NCI-H2107 treated with DMSO at 0.1 percent for 48 hours (cell line): ENCODE measurements around the gene GALNT7.

Experiments used
- DNase-seq: peaks from one replicate; lab custom pipeline; 2025; ENCODE audit not compliant: unreplicated experiment; lab: John Stamatoyannopoulos, UW

GALNT7 gene

DNA sequence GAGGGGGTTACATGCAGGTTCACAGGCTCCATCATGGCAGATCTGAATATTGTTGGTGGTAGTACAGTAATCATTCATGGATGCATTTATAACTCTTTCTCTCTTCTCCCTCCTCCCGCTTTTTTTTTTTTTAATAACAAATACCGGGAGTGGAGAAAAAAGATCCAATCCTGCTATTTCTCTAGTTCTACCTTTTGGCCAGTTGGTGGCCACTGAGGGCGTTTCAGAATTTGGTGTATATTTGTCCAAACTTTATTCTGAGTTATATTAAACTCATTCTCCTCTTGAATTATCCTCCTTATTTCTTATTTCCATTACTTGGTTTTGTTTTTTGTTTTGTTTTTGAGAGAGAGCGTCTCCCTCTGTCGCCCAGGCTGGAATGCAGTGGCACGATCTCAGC lies 90.7 kb downstream of the GALNT7 start:
- no peak for DNase-seq

DNA sequence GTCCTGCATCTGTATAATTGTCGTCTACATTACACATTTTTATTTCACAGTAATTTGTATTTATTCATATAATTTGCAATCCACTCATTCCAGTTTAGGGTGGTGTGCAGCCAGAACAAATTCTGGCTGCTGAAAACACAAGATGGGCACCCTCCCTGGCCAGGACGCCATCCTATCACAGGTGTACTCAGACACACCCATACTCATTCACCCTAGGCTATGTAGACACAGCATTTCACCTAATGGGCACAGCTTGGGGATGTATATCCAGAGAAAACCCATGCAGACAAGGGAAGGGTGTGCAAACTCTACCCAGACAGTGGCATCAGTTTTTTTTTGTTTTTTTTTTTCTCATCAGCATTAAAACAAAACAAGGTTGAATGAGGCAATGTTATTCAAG lies 92.4 kb downstream of the GALNT7 start:
- no peak for DNase-seq

DNA sequence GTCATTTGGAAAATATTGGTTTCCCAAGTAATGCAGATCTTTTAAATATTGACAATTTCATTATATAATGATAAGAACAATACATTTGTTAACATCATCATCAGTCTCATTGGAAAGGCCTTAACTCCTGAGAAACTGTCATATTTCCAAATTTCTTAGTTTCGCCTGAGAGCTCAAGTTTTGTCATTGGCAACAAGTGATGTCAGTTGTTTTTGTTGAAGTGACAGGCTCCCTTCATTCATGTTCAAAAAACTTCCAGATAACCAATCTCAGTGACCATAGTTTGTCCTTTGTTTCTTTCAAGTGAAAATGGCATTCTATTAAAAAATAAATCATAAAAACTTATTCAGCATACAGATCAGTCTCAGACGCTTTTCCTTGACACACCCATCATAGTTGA lies 93.8 kb downstream of the GALNT7 start:
- no peak for DNase-seq

DNA sequence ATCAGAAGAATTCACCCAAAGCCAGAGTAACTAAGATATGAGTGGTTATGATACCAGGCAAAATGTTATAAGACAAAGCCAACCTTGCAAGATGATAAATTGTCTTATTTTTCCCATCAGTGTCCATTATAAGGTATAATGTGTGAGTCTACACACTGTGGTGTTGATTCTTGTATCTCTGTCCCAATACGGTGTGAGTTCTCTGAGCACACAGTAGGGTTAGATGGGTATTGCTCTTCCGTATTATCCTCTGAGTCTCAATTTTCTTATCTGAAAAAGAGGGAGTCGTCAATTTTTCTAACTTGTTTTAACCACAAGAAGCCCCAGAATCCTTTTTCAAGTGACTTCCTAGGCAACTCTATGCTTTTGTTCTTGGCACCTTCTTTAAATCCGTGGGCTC lies 95.6 kb downstream of the GALNT7 start:
- no peak for DNase-seq

DNA sequence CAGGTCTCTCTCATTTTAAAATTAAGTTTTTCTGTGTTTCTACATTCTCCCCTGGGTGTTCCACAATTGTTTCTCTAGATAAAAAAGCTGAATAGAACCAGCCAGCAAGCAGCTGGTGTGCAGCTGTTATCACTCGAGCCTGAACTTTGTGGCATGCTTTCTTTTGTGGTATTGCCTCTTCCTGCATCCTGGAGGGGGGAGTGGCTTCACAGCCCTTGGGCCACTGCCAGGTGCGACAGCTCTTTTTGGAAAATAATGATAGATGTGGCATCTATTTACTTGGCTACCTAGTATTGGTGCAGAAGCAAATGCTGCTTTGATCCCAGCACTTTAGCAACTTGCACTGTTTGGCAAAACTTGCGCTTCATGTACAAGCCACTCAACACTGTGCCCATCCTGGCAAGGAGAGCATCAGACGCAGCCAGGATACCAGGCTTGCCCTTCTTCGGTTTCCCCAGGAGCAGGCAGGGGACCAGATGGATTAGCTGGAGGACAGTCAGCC lies 96.1 kb downstream of the GALNT7 start:
- DNase-seq, result peak; percentile 88

DNA sequence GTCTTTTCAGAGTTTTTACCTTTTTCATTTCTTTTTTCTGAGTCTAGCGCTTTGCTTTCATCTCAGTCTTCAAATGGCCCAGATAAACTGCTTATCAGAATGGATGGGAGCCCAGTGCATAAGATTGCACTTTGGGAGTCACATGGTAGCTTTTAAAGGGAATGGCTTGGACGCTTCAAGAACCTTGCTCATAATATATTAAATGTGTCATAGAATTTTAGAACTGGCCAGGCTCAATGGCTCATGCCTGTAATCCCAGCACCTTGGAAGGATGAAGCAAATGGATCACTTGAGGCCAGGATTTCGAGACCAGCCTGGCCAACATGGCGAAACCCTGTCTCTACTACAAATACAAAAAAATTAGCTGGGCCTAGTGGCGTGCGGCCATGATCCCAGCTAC lies 97.1 kb downstream of the GALNT7 start:
- no peak for DNase-seq

DNA sequence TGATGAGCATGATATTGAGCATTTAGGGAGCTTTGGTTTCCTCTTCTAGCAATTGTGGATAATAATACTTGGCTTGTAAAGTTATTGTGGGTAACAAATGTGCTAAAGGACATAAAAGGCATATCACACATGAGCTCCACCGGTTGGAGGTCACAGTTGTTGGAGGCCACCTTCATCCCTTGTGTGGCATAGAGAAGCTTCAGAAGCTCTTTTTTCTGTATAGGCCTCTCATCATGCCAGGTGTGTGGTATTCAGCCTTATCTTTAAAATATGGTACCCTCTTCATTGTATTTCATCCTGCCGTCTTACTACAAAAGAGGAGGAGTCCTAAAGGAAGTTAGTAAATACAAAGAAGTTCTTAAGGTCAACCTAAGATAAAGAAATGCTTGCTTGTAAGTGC lies 99.1 kb downstream of the GALNT7 start:
- DNase-seq, result no peak

DNA sequence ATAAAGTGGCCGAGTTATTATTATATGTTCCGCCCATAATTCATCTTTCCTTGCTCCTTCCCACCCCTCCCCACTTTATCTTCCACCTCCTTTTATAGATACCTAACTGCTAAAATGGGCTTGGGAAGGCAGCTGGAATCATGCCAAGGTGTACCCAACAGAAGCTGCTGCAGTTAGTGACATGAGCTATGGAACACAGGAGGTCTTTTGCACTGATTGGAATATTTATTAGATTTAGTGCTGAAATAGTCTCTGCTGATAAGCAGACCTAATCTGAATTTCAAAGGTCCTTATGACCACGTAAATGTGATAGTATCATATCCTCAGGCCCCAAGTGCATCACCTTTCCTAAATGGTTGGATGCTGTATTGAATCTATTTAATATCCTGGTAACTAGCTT lies 100.7 kb downstream of the GALNT7 start:
- no peak for DNase-seq

DNA sequence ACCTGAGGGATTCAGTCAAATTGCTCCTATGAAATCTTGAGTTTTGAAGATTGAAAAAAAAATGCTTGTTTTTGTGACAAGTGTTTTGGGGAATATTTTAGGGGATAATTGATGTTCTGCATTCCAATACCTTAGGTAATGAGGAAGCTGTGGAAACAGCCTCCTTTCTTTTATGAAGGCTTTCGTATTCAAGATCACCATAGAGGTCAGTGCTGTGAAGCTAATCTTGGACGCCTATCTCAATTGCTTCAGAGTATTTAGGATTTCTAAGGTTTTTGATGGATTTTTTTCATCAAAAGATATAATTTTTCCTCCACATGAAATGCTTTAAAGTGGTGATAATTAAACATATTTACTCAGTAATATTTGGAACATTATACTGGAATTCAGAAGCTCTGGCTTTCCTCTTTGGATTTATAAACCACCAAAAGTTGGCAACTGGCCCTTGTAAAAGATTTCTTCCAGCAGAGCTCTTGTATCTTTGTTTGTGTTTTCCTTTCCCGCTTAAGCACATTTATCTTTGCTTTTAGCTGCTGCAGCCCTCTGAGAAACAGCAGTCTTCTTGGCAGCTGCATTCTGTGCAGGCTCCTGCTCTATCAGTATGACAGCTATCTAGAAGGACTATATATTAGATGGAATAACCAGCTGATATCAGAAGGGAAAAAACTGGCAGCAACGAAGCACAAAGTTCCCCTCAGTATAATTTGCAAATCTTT lies 101.9 kb downstream of the GALNT7 start:
- DNase-seq, result no peak

DNA sequence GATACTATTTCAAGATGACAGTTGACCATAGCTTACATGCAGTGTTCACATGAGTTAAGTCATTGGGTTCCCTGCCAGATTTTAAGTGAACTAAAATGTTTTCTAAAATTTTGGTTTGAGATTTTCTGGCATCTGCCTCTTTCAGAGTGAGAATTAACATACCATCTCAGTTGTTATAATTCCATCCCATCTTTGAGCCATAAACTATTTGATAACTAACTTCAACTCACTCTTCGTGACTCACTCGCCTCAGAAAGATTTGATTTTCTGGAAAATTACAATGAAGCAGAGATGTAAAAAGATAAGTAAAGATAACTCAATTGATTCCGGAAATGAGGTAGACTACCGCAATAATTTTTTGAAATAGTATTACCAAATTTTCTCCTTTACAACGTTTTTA lies 103.7 kb downstream of the GALNT7 start:
- no peak for DNase-seq

DNA sequence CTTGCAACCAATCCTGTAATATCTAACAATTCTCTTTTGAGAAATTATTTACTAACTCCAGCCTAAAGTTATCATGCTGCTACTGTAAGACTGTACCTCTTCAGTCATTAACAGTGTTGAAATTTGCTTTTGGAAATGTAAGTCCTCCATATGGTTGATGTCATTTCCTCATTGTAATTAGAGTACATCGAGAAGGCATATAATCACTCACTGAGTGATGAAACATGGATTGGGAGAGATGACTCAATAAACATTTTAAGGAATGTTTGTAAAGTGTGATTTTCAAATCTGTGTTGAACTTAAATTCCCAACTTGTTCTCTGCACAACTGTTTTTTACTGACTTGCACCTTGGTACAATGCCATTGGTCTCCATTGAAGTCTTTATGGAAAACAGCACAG lies 104.4 kb downstream of the GALNT7 start:
- DNase-seq, result no peak

DNA sequence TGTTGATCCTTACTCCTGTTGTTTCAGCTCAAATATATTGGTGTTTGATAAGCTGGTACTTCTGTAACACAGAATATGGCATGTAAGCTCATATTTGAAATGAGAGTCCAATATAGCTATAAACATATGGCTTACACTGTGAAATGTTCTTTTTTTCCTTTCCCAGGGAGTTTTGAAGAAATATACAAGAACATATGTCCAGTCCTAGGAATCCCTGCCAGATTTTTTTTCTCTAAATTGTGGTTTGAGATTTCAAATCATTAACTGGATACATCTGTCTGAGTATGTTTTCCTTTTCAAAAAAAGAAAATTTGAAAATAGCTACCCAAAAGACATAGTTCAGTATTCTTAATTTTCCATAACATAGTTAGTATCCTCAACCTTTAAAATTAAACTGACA lies 105.3 kb downstream of the GALNT7 start:
- no peak for DNase-seq

DNA sequence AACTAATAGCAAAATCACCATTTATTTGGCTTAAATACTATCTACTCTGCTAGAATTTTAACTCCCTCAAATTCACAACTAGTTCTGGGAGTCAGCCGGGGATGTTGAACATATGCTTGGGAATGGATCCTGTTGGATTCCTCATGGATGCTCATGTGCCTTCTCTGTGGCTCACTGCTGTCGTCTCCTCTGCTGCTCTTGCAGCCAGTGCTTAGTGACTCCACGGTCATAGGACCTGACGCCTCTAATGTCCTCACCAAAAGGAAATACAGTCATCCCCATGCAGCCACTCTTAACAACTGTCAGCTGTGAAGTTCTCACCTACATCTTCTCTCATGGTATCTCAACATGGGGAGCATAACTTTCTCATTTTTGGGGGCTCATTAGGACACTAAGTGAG lies 106.1 kb downstream of the GALNT7 start:
- no peak for DNase-seq

DNA sequence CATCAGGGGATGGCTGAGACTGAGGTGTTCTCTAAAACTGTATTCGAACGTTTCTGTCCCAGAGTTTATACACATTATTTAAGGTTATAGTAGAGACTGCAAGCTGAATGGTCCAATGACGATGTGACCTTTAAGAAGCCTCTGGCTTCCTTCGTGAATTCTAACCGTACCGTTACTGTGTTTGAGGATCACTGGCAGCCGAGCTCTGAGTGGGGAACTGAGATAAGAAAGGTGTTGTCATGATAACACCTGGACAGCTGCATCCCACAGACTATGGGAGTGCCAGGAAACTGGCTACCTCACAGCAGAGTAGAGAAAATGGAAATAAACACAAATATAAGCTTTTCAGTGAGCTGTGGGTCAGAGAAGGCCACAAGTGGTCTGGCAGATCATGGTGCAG lies 106.5 kb downstream of the GALNT7 start:
- DNase-seq, result no peak

DNA sequence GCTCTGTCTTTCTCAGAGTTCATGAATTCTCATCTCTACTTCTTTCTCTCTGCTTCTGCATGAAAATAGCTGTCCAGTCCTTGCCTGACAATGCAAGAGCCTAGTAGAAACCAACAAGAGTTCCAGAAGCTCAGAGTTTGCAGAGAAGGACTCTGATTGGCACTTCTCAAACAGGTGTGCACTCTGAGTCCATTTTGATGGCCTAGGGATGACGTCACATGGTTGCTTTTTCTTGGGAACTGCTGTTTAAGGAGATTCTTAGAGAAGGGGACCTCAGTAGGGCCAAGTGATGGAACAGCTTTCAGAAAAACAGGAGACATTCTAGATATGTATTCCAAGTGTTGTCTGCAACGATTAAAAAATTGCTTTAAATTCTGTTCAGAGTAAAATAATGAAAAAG lies 108.7 kb downstream of the GALNT7 start:
- DNase-seq, result no peak

DNA sequence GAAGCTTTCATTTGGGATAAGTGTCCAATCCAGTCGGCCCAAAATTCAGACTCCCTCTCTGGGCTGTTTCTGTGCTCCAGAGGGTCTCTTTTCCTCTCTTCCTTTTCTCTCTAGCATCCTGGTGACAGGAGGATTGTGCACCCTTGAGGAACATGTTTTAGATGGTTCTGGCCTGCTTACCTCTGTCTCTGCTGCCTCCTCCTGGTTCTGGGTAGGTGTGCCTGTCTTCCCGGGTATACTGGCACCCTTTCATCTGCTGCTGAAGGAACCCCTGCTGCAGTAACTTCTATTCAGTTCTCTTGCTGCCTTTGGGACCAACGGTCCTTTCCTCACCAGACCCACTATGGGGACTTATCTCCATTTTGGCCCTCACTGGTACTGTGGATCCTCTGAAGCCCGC lies 112.4 kb downstream of the GALNT7 start:
- no peak for DNase-seq

DNA sequence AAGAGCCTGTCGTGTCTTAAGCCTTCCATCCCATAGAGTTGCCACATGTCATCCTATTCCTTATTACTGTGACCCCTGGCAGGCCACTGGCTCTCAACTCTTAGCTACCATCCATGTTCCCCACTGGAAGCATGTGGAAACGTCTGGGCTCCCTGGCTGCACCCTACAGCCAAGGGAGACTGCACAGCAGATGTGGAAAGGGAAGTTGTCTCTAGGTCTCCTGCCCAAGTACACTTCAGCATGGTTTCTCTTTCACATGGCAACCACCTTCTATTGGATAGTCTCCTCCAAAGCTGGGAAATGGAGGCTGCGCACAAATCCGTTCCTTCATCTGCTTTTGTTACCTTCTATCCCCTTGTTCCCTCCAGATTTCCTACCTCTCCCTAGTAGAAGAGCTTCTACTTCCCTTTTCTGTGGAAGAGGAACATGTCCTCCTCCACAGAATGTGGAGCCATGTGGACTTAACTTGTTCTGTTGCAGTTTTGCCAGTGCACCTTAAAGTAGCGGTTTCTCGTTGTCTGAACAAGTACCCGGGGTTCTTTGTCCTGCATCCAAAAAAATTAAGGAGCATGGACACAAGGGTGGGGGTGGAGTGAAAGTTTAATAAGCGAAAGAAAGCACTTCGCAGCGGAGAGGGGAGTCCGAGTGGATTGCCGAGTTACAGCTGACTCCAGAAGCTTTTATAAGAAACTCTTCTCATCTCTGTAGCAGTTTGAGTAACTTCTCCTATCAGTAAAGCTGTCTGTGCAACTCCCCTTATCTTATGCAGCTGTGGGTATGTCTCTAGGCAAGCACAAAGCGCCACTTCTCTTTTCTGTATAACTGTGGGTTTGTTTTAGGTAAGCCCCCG lies 113.0 kb downstream of the GALNT7 start:
- DNase-seq, result no peak

DNA sequence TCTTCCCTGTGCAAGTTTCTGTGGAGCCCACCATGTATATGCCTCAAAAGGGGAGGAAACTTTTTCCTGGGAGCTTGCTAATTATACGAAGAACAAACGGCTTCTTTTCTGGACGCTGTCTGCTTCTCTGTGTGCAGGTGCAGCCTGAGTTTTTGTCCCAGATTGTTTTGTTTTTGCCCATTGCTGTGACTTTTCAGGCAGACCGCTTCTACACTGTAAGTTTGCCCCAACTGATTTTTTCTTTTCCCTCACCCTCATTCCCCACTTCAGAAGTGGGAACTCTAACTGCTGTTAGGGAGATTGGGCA lies 113.6 kb downstream of the GALNT7 start:
- no peak for DNase-seq

DNA sequence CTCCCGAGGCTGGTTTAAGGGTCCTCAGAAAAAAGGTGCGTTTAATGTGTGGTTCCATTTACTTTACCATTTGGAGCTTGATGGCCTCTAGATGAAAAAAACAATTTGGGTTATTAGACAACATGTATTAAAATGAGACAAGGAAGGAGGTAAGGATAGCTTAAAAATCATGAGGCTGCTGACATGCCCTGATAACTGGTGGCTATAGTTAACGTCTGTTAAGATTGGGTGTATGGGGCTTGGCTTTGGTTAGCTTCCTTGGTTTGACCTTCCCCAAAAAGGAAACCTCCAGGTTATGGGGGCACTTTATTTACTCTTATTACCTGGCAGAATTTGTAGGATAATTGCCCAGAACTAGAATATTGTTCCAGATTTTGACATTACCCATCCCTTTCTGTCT lies 114.0 kb downstream of the GALNT7 start:
- DNase-seq, result no peak

DNA sequence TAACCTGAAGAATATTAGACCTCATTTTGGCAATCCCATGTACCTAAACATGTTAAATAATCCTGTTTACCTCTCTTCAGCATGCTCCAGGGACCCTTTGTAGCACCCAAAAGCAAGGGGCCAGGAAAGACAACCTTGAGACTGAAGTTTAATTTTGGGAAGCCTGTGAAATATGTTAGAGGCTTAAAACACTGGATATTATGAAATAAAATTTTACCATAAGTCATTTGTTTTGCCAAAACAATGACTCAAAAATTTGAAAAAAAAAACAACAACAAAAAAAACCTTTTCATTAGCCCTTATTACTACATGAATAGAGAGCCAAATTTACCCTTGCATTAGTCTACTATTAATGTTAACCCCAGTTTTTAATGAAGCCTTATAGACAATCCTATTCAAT lies 115.9 kb downstream of the GALNT7 start:
- no peak for DNase-seq

DNA sequence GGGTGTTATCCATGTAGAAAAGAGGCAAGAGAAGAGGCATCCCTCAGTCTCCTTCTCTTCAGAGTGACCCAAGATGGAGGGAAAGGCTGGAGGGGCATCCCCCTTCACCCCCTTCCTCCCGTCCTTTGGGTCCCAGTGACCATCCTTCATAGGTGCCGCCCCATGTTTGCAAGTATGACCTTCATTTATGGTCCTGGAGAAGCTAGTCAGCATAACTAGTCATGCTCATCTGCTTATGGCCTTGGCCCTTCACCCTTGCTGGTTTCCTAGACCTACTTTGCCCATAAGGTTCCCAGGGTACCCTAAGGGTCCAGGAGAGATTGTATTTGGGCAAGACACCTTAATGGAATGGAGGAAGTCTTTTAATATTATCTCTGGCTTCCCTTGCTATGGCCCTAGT lies 118.9 kb downstream of the GALNT7 start:
- no peak for DNase-seq

DNA sequence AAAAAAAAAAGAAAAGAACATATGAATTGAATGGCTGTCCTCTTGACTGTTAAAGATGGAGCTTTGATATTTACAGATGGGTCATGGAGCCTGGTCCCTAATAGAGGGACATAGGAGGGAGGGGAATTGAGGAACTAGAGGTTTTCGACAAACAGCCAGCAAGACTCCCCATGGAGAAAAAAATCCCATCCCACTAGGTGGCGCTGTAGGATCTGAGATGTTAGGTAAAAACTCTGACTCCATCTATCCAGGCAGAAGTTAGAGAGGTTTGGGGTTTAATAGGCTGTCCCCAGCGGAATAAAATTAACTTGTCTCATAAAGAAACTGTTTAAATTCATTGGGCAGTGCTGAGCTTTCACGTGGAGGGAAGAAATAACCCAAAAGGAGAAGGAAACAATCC lies 119.7 kb downstream of the GALNT7 start:
- no peak for DNase-seq
